Aorta (tissue), 5 donors: ENCODE results near the gene EGFL8. TPM values are rescaled to one million over a fixed set of nuclear protein-coding genes. Genes with fewer than 3 reads are reported as not detected.

ENCODE experiments used
- ATAC-seq: fragments of 200-7000 bp; cut with Tn5 transposase; one replicate; pipeline ENCODE4 v1.9.1; 2022; ENCODE audit warnings: moderate library complexity; ENCODE audit not compliant: low FRiP score
- DNase-seq, 2 donors: peaks; one replicate each; pipeline ENCODE4 v3.0.0-alpha.2; 2020
- H3K27ac ChIP-seq, 2 donors: one replicate each; pipeline ENCODE4 v1.5.1; 2013; ENCODE audit warnings: low read length in 2 of 2, mild to moderate bottlenecking in 2 of 2, moderate library complexity in 2 of 2, control low read depth in 1 of 2, inconsistent platforms in 1 of 2, low read depth in 1 of 2
- H3K27me3 ChIP-seq, 2 donors: one replicate each; pipeline ENCODE4 v1.6.1; 2013; ENCODE audit warnings: control low read depth in 1 of 2, low read length in 1 of 2, mild to moderate bottlenecking in 1 of 2, moderate library complexity in 1 of 2; ENCODE audit not compliant: insufficient read depth in 2 of 2, control insufficient read depth in 1 of 2
- H3K36me3 ChIP-seq, 2 donors: one replicate each; pipeline ENCODE4 v1.6.1; 2013; ENCODE audit warnings: control low read depth in 1 of 2, low read length in 1 of 2, mild to moderate bottlenecking in 1 of 2; ENCODE audit not compliant: insufficient read depth in 2 of 2, control insufficient read depth in 1 of 2
- H3K4me1 ChIP-seq, 2 donors: one replicate each; pipeline ENCODE4 v1.6.1; 2013; ENCODE audit warnings: low read length in 2 of 2, control low read depth in 1 of 2, mild to moderate bottlenecking in 1 of 2, moderate library complexity in 1 of 2; ENCODE audit not compliant: insufficient read depth in 2 of 2, control insufficient read depth in 1 of 2
- H3K4me3 ChIP-seq, 2 donors: one replicate each; pipeline ENCODE4 v1.5.1; 2013; ENCODE audit warnings: low read length in 2 of 2, control low read depth in 1 of 2, mild to moderate bottlenecking in 1 of 2
- H3K9me3 ChIP-seq: one replicate; pipeline ENCODE4 v1.6.1; 2013; ENCODE audit warnings: mild to moderate bottlenecking, low read length; ENCODE audit not compliant: control insufficient read depth
- WGBS, 2 donors: extraction: QIAGEN DNeasy Blood & Tissue Kit; methylation state at CpG; one replicate each; pipeline ENCODE4 v1.1.7; 2013; 5-methylcytosine and 5-hydroxymethylcytosine counted together
- intact Hi-C, 2 donors: fragments of 100-400 bp; cut with DNase I; formaldehyde crosslinking; loops; one replicate each; pipeline versions ENCODE4 v1.14.2 to v1.15.0; 2022
- microRNA-seq, 2 donors: library from miRNA; unstranded; fragments of <30 nt; microRNA quantifications; one replicate each; pipeline ENCODE4 v1.2.0, GENCODE V29; 2020
- polyA plus RNA-seq, 2 donors: library from polyadenylated mRNA; stranded (reverse); fragments of 200-250 nt; gene quantifications; one replicate each; pipeline ENCODE4 v1.2.3, GENCODE V29; 2013
- total RNA-seq, 2 donors: library from RNA; stranded (reverse); fragmentation: NEBNext Ultra II Directional; extraction: Animal tissue kit (Norgen Biotek cat#: 25700); gene quantifications; one replicate each; pipeline ENCODE4 v1.2.1, GENCODE V29; 2021
- donor health status: healthy with polysubstance abuse.
- donor health status: Bipolar disorder and iron deficiency.
- donor health status: DM: no; HTN: no; CAD: no.
- donor health status: DM: no; HTN: no; CAD: no.
- donor health status: DM: yes; HTN: yes; CAD: no.

Gene EGFL8
- total and polyA plus RNA-seq, 4 donors = 3.9 to 138 (median 29.7) TPM

- ATAC-seq = no peak
Observed at GRCh38 chr6:32212076-32212760, 47.8 kb downstream of the EGFL8 start.

DNA sequence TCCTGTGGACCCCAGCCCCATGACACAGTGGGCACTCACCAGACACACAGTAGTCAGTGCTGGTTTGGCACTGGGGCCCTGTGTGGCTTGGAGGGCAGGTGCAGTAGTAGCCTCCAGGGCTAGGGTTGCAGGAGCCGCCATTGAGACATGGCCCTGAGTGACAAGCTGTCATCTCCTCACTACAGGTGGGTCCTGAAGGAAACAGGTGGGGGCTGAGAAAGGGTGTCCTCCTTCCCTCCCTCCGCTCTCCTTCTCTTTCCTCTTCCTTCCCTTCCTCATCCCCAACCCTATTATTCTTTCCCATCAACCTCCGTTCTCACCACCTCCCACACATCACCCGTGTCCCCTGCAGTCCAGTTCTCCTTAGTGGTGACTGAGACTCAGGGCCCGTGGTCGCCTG, 49.3 kb downstream of the EGFL8 start:
- DNase-seq = no peak

More at GRCh38 chr6:32212076-32212760, 47.8 kb downstream of the EGFL8 start:
- Histone ChIP-seq H3K27me3 (no peaks in the 10 kb centered on the region), H3K4me1 (no peaks in the 10 kb centered on the region), H3K36me3 (no peaks in the 10 kb centered on the region), H3K27ac (no peak overlapping the region), H3K9me3 (no peaks in the 10 kb centered on the region), H3K4me3 (no peak overlapping the region)
- WGBS, 2 donors = 60 to 70% methylated on average over 12 of the region's 12 CpGs
- intact Hi-C loops = no loop called here
- DNase-seq = no peak

GRCh38 chr6:32214126-32214525, 49.7 kb downstream of the EGFL8 start:
- H3K27ac ChIP-seq = no peak overlapping the region
- H3K27me3 ChIP-seq = no peaks in the 10 kb centered on the region
- no peaks in the 10 kb centered on the region for H3K36me3 ChIP-seq
- ATAC-seq (no peak), DNase-seq (no peak)
- no peaks in the 10 kb centered on the region for H3K9me3 ChIP-seq
- 90 to 91% methylated on average over 3 of the region's 3 CpGs for WGBS, 2 donors
- H3K4me3 ChIP-seq = no peak overlapping the region
- H3K4me1 ChIP-seq = no peaks in the 10 kb centered on the region
- intact Hi-C loops = no loop called here

More for the DNA sequence above, 49.3 kb downstream of the EGFL8 start:
- no peaks in the 10 kb centered on the region for H3K4me1 ChIP-seq
- H3K36me3 ChIP-seq = no peaks in the 10 kb centered on the region
- ATAC-seq = no peak
- no peak overlapping the region for H3K4me3 ChIP-seq
- no peaks in the 10 kb centered on the region for H3K9me3 ChIP-seq
- H3K27ac ChIP-seq = no peak overlapping the region
- intact Hi-C loops = no loop called here
- 90 to 91% methylated on average over 6 of the region's 6 CpGs for WGBS, 2 donors
- H3K27me3 ChIP-seq = no peaks in the 10 kb centered on the region

DNA sequence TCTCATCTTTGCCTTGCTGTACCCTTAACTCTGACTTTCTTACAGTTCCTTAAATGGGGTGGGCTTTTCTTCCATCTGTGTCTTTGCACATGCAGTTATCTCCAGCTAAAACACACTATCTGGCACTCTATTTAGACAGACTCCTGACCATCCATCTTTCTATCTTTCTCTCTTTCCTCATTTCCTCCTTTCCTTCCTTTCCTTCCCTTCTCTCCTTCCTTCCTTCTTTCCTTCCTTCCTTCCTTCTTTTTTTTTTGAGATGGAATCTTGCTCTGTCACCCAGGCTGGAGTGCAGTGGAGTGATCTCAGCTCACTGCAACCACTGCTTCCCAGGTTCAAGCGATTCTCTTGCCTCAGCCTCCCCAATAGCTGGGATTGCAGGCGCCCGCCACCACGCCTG, 51.2 kb downstream of the EGFL8 start:
- Histone ChIP-seq H3K27me3 (no peaks in the 10 kb centered on the region), H3K4me1 (no peaks in the 10 kb centered on the region), H3K36me3 (no peaks in the 10 kb centered on the region), H3K27ac (no peak overlapping the region), H3K9me3 (no peaks in the 10 kb centered on the region), H3K4me3 (no peak overlapping the region)
- intact Hi-C loops = no loop called here
- WGBS, 2 donors = 96 to 97% methylated on average over 4 of the region's 4 CpGs
- no peak for DNase-seq
- no peak for ATAC-seq

DNA sequence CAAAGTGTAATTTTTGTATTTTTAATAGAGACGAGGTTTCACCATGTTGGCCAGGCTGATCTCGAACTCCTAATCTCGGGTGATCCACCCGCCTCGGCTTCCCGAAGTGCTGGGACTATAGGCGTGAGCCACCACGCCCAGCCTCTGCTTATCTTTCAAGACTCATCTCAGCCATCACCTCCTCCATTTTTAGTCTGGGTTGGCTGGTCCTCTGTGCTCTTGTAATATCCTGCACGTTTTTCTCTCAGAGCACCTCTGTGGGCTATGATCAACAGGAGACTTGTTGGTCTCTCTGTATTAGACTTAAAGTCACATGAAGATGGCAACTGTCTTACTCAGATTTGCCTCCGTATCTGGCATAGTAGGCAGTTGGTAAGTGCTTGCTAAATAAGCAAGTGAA, 51.9 kb downstream of the EGFL8 start:
- 87% methylated on average over 10 of the region's 10 CpGs for WGBS, 2 donors
- intact Hi-C loops = no loop called here
- no peaks in the 10 kb centered on the region for H3K36me3 ChIP-seq

DNA sequence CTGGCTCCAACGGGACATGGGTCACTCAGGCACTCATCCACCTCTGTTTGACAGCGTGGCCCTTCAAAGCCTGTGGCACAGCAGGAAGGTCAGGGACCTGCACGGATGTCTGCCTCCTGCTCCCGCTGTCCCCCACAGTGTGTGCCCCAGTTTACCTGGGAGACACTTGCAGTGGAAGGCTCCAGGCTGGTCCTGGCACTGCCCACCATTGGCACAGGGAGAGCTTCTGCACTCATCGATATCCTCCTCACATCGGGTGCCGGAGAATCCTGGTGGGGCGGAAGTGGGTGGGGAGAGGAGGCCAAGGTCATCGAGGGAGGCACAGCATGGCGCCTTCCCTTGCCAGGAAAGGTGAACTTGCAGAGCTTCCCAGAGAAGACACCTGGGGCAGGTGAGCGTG, 52.6 kb downstream of the EGFL8 start:
- H3K36me3 ChIP-seq = no peaks in the 10 kb centered on the region
- H3K4me3 ChIP-seq = no peak overlapping the region
- no peaks in the 10 kb centered on the region for H3K27me3 ChIP-seq
- H3K4me1 ChIP-seq = no peaks in the 10 kb centered on the region
- intact Hi-C loops = no loop called here
- no peak overlapping the region for H3K27ac ChIP-seq
- 91 to 94% methylated on average over 11 of the region's 11 CpGs for WGBS, 2 donors
- no peak for ATAC-seq
- no peak for DNase-seq
- no peaks in the 10 kb centered on the region for H3K9me3 ChIP-seq

More for the DNA sequence above, 51.9 kb downstream of the EGFL8 start:
- H3K27ac ChIP-seq = no peak overlapping the region
- H3K4me3 ChIP-seq = no peak overlapping the region
- no peaks in the 10 kb centered on the region for H3K9me3 ChIP-seq
- H3K4me1 ChIP-seq = no peaks in the 10 kb centered on the region
- ATAC-seq (no peak), DNase-seq (peak in 1 of 2 donors; percentile 14)
- H3K27me3 ChIP-seq = no peaks in the 10 kb centered on the region

Small RNA genes lying within 50 kb of the gene (microRNA-seq; reads per million reads assigned to microRNA genes)
- gene MIR6721 (0.60 to 0.99 reads per million in 2 donors), gene MIR6833 (0 to 2.0 reads per million in 2 donors)

Other genes with a start within 250 kb of the EGFL8 start
- 10 to 100 TPM; 20.8 to 46.6 TPM for gene C2, start 236.9 kb upstream of the EGFL8 start, total RNA-seq
- 10 to 100 TPM in 1 of 2 donors, 1 to 10 TPM in 1; 5.6 to 16.7 TPM for gene C2, start 236.9 kb upstream of the EGFL8 start, polyA plus RNA-seq
- gene CFB, start 218.5 kb upstream of the EGFL8 start, total RNA-seq = 100 to 1,000 TPM in 1 of 2 donors, 10 to 100 TPM in 1; 56.7 to 141 TPM
- gene CFB, start 218.5 kb upstream of the EGFL8 start, polyA plus RNA-seq = 10 to 100 TPM; 26.4 to 90.4 TPM
- 10 to 100 TPM; 42.2 to 55.5 TPM for gene NELFE, start 205.6 kb upstream of the EGFL8 start, total RNA-seq
- gene NELFE, start 205.6 kb upstream of the EGFL8 start, polyA plus RNA-seq = 10 to 100 TPM; 61.9 to 71.5 TPM
- 10 to 100 TPM; 53.8 to 90.3 TPM for gene SKIC2, start 205.4 kb upstream of the EGFL8 start, total RNA-seq
- gene SKIC2, start 205.4 kb upstream of the EGFL8 start, polyA plus RNA-seq = 100 to 1,000 TPM in 1 of 2 donors, 10 to 100 TPM in 1; 26.7 to 188 TPM
- 10 to 100 TPM; 20.2 to 20.5 TPM for gene DXO, start 192.5 kb upstream of the EGFL8 start, total RNA-seq
- gene DXO, start 192.5 kb upstream of the EGFL8 start, polyA plus RNA-seq = 10 to 100 TPM in 1 of 2 donors, 1 to 10 TPM in 1; 5.1 to 41.7 TPM
- gene C4A, start 182.5 kb upstream of the EGFL8 start, total RNA-seq = 100 to 1,000 TPM; 146 to 258 TPM
- gene C4A, start 182.5 kb upstream of the EGFL8 start, polyA plus RNA-seq = 10 to 100 TPM in 1 of 2 donors, 1 to 10 TPM in 1; 7.4 to 43.6 TPM
- gene C4B, start 149.8 kb upstream of the EGFL8 start, total RNA-seq = 100 to 1,000 TPM; 149 to 225 TPM
- gene C4B, start 149.8 kb upstream of the EGFL8 start, polyA plus RNA-seq = 10 to 100 TPM; 10.8 to 49.3 TPM
- 1 to 10 TPM; 2.2 to 2.3 TPM for gene CYP21A2, start 126.2 kb upstream of the EGFL8 start, total RNA-seq
- gene CYP21A2, start 126.2 kb upstream of the EGFL8 start, polyA plus RNA-seq = 1 to 10 TPM in 1 of 2 donors, not detected in 1; 3.6 TPM
- 100 to 1,000 TPM; 146 to 441 TPM for gene TNXB, start 55.3 kb upstream of the EGFL8 start, total RNA-seq
- gene TNXB, start 55.3 kb upstream of the EGFL8 start, polyA plus RNA-seq = 10 to 100 TPM; 11.1 to 86.1 TPM
- 10 to 100 TPM; 56.2 to 90.9 TPM for gene ATF6B, start 36.3 kb upstream of the EGFL8 start, total RNA-seq
- gene ATF6B, start 36.3 kb upstream of the EGFL8 start, polyA plus RNA-seq = 10 to 100 TPM; 12.9 to 93.1 TPM
- 1 to 10 TPM; 1.9 to 4.7 TPM for gene FKBPL, start 34.3 kb upstream of the EGFL8 start, total RNA-seq
- 1 to 10 TPM; 3.4 to 4.8 TPM for gene FKBPL, start 34.3 kb upstream of the EGFL8 start, polyA plus RNA-seq
- 1 to 10 TPM; 3.6 to 7.0 TPM for gene PRRT1, start 12.7 kb upstream of the EGFL8 start, total RNA-seq
- 10 to 100 TPM in 1 of 2 donors, 1 to 10 TPM in 1; 4.6 to 12.5 TPM for gene PRRT1, start 12.7 kb upstream of the EGFL8 start, polyA plus RNA-seq
- gene PPT2, start 10.5 kb upstream of the EGFL8 start, total RNA-seq = 10 to 100 TPM; 26.0 to 37.6 TPM
- gene PPT2, start 10.5 kb upstream of the EGFL8 start, polyA plus RNA-seq = 10 to 100 TPM in 1 of 2 donors, 1 to 10 TPM in 1; 4.3 to 29.7 TPM
- 10 to 100 TPM; 36.2 to 41.7 TPM for gene AGPAT1, start 11.5 kb downstream of the EGFL8 start, total RNA-seq
- 10 to 100 TPM; 42.9 to 54.8 TPM for gene AGPAT1, start 11.5 kb downstream of the EGFL8 start, polyA plus RNA-seq
- 10 to 100 TPM; 35.0 to 44.5 TPM for gene RNF5, start 13.8 kb downstream of the EGFL8 start, total RNA-seq
- gene RNF5, start 13.8 kb downstream of the EGFL8 start, polyA plus RNA-seq = 100 to 1,000 TPM in 1 of 2 donors, 10 to 100 TPM in 1; 64.1 to 109 TPM
- 10 to 100 TPM in 1 of 2 donors, 1 to 10 TPM in 1; 6.4 to 12.7 TPM for gene AGER, start 19.7 kb downstream of the EGFL8 start, total RNA-seq
- gene AGER, start 19.7 kb downstream of the EGFL8 start, polyA plus RNA-seq = 10 to 100 TPM in 1 of 2 donors, 1 to 10 TPM in 1; 1.4 to 16.5 TPM
- 10 to 100 TPM; 66.0 to 91.2 TPM for gene PBX2, start 25.6 kb downstream of the EGFL8 start, total RNA-seq
- gene PBX2, start 25.6 kb downstream of the EGFL8 start, polyA plus RNA-seq = 10 to 100 TPM; 11.5 to 64.0 TPM
- gene GPSM3, start 28.0 kb downstream of the EGFL8 start, total RNA-seq = 10 to 100 TPM; 20.1 to 26.2 TPM
- gene GPSM3, start 28.0 kb downstream of the EGFL8 start, polyA plus RNA-seq = 10 to 100 TPM in 1 of 2 donors, 1 to 10 TPM in 1; 5.4 to 31.1 TPM
- 10 to 100 TPM; 35.2 to 64.4 TPM for gene NOTCH4, start 59.5 kb downstream of the EGFL8 start, total RNA-seq
- gene NOTCH4, start 59.5 kb downstream of the EGFL8 start, polyA plus RNA-seq = 1 to 10 TPM; 4.0 to 7.3 TPM
- not detected for gene TSBP1, start 207.3 kb downstream of the EGFL8 start, total RNA-seq
- not detected for gene TSBP1, start 207.3 kb downstream of the EGFL8 start, polyA plus RNA-seq
- not detected for gene BTNL2, start 242.6 kb downstream of the EGFL8 start, total RNA-seq
- not detected for gene BTNL2, start 242.6 kb downstream of the EGFL8 start, polyA plus RNA-seq